GM18517 (cell line): ENCODE data around the gene PWP2.
"Not testable (repeated sequence)": the region's sequence is repeated elsewhere in the genome, so short reads cannot be mapped to it uniquely, and the experiment has no call there.

ENCODE experiments used
- ATAC-seq: cut with Tn5 transposase; IDR thresholded peaks from one replicate; pipeline ENCODE4 v1.9.1; 2021; ENCODE audit warnings: mild to moderate bottlenecking, moderate library complexity; ENCODE audit not compliant: unreplicated experiment

The PWP2 gene

DNA sequence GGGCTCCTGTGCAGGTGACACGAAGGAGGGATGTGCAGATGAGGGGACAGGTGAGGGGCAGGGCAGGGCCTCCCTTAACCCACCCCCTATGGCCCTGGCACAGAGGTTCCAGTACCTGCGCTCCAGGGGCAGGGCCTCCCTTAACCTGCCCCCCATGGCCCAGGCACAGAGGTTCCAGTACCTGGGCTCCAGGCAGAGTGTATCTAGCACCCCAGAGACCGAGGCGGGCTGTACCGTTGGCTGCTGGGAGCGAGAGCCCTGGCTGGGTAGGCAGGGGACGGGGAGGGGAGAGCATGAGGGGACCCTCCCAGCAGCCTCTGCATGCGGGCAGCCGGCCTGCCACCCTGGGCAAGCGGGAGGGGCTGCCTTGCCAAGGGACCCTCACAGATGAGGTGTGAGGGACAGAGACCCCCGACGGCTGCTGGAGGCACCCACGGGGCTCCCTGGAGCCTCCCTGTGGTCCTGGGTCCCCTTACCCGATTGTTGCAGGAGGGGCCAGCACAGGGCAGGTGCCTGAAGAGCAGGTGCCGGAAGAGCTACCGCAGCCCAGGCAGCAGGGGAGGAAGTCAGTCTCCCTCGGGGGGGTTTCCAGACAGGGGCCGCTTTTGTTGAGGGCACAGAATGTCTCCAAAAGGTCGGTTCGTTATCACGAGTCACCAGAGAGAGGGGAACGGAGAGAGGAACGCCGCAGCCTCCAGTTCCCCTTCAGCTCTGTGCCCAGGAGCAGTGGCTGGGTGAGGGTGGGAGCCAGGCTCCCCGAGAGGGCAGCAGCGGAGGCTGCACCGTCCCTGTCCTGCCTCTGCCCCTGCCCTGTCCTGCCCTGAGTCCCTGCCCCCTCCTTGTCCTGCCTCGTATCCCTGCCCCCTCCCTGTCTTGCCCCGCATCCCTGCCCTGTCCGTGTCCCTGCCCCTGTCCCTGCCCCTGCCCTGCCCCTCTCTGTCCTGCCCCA is 52.4 kb downstream of the PWP2 start:
- not testable (repeated sequence) for ATAC-seq

DNA sequence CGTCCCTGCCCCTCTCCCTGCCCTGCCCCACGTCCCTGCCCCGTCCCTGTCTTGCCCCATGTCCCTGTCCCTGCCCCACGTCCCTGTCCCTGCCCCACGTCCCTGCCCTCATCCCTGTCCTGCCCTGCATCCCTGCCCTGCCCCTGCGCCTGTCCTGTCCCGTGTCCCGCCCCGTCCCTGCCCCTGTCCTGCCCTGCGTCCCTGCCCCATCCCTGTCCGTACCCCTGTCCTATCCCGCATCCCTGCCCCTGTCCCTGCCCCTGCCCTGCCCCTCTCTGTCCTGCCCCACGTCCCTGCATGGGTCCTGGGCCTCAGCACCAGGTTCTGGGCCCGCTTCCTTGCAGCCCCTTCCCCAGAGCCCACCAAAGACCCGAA is 53.1 kb downstream of the PWP2 start:
- not testable (repeated sequence) for ATAC-seq

DNA sequence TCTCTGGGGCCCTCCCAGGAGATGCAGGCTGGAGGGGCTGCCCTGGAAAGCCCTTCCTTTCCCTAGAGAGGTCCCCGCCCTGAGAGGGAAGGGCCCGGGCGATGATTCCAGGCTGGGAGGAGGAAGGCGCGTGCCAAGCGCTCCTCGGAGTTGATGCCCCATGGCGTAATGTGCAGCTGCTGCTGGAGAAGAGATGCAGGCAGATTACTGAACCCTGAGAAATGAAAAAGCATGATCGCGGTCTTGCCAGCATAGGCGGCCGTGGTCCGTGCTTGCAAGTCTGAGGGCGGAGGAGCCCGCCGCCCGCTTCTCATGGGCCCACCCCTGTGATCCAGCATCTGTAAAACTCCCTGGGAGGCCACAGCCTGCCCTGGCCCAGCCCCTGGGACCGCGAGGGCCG is 53.6 kb downstream of the PWP2 start:
- ATAC-seq, result not testable (repeated sequence)

DNA sequence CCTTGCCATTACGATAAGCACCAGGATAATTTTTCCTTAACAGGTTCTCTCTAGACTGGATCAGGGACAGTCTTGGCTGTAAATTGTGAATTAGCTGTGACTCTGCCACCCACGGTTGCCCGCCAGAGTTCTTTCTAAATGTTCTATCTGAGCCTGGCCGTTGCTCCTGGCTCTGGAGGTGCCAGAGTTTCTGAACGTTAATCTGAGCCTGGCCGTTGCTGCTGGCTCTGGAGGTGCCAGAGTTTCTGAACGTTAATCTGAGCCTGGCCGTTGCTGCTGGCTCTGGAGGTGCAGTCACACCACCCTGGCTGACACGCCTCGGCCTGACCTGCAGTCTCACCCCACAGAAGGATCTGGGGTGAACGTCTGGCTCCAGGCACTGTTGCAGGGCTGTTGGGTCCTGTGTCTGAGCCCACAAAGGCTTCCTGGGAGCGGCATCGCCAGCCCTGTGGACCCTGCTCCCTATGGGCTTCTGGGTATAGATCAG is 56.0 kb downstream of the PWP2 start:
- not testable (repeated sequence) for ATAC-seq

DNA sequence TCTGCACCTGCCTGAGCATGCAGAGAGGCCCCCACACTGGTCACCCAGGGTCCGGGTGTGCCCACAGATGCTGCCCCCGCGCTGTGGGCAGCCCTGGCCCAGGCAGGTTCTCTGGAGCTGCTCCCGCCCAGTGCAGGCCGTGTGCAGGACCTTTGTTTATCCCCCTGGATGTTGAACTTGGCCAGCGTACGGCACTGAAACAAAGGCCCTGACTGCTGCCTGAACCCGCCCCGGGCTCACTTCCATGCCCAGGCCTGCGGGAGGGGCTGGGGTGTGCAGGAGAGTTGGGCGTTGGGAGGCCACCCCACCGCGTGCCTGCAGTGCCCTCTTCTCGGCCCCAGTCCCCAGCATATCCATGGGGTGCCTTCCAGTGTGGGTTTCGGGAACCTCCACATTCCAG is 58.7 kb downstream of the PWP2 start:
- ATAC-seq, result not testable (repeated sequence)

DNA sequence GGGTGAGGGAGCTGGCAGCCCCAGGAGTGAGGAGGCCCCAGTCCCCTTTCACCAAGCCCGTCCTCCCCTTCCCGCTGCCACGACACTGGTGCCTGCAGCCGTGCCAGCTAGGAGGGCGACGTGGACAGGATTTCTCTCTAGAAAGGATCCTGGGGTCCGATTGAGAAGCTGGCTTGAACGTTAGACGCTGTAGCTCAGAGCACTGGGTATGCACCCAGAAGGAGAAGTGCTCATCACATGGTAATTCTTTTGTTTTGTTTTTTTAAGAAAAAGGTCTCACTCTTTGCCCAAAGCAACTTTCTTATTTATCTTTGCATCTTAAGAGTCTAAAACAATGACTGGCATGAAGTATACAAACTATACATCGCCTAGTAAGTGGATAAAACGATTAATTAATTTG is 60.3 kb downstream of the PWP2 start:
- not testable (repeated sequence) for ATAC-seq

DNA sequence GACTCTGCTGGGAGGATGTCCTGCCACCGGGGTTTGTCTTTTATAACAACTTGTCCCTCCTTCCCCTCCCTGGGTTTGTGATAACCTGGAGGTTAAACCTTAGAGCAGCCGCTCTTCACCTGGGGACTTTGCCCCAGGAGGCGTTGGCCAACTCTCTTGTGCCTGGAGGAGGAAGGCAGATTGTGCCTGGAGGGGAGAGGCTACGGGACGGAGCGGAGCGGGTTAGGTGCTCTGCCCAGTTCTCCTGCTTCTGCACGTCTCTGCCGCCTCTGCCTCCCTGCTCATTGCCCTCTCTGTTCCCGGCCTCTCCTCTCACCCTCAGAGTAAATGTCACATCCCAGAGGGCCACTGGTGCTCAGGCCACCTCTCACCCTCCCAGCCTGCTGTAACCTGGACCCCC is 63.1 kb downstream of the PWP2 start:
- not testable (repeated sequence) for ATAC-seq

DNA sequence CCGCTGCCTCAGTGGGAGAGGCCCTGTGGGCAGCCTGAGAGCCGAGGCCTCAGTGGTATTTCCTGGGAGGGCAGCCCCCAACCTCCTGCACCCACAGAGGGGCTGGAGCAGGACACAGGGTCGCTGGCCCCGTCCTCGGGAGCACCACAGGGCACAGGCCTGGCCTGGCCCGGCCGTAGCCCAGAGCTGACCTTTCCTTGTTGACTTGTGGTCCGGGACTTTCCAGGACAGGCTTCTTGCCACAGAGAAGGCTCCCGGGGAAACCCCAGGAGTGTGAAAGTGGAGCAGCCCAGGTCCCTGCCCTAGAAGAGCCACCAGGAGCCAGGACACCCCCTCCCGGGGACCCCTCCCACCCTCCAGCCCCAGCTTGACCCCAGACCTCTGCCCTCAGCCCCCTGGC is 63.7 kb downstream of the PWP2 start:
- ATAC-seq, result not testable (repeated sequence)

DNA sequence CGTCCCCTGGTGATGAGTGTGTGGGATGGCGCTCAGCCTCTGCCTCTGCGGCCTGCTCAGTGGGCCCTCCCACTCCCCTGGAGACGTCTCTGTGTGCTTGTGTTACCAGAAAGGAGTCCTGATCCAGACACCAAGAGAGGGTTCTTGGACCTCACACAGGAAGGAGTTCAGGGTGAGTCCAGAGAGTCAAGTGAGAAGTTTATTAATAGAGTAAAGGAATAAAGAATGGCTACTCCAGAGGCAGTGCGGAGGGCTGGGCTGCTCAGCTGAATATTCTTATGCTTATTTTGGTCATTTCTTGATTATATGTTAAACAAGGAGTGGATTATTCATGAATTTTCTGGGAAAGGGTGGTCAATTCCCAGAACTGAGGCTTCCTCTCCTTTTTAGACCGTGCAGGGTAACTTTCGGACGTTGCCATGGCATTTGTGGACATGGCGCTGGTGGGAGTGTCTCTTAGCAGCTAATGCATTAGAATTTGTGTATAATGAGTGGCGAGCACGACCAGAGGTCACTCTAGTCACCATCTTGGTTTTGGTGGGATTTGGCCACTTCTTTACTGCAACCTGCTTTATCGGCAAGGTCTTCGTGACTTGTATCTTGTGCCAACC is 64.9 kb downstream of the PWP2 start:
- not testable (repeated sequence) for ATAC-seq

DNA sequence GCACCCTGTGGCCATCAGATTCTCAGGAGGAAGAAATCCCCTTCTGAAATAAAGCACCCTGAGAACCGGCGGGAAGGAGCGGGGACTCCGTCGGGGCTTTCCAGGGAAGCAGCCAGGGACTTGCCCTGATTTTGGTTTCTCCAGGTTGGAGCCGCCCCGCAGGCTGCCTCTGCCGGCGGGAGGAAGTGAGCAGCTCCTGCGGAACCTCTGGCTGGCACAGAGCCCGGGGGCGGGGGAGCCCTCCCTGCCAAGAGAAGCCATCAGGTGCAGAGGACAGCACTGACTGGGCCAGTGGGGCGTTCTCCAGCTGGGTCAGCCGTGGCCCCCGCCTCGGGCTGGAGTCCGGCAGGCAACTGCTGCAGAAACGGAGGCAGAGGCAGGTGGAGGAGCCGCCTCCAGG is 65.5 kb downstream of the PWP2 start:
- not testable (repeated sequence) for ATAC-seq

DNA sequence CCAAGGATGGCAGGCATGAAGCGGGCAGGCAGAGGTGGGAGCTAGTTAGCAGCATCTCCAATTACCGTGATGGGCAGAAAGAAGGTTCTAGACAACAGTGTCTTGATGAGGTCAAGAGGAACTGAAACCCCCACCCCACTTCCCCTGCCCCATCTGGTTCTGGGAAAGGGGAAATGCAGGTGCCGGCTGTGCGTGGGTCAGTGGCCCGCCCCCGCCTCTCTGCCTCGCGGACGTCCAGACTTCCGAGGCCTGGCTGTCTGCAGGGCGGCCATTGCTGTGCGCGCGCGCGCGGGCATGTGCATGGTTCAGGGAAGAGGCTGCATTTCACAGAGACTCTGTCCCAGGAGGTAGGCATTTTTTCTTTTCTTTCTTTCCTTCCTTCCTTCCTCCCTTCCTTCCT is 68.0 kb downstream of the PWP2 start:
- peak; percentile 55 for ATAC-seq

DNA sequence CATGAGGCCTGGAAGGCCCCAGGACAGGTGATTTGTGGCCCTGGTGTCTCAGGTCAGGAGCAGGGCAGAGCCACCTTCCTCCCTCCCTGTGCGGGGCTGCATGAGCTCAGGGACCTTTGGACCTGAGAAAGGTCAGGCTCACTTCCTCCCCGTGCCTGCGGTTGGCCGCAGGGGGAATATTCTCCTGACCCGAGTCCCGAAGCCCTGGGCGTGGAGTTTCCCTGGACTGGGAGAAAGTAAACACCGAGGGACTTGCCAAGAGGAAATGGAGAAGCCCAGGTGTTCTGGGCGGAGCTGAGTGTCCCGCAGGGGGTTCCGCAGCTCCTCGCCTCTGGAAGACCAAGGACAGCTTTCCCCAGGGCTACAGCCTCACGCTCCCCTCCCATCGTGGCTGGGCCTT is 68.9 kb downstream of the PWP2 start:
- not testable (repeated sequence) for ATAC-seq
